ENCODE measurements around the gene SYP. TPM values are rescaled to one million over a fixed set of nuclear protein-coding genes. Genes with fewer than 3 reads are reported as not detected.

The SYP gene
- total and polyA plus RNA-seq, 9 of the 15 experiments (the other 6 are each of a cell fraction or from before 2014, with no cell fraction given): 0.48 to 5.1 (median 2.6) TPM

DNA sequence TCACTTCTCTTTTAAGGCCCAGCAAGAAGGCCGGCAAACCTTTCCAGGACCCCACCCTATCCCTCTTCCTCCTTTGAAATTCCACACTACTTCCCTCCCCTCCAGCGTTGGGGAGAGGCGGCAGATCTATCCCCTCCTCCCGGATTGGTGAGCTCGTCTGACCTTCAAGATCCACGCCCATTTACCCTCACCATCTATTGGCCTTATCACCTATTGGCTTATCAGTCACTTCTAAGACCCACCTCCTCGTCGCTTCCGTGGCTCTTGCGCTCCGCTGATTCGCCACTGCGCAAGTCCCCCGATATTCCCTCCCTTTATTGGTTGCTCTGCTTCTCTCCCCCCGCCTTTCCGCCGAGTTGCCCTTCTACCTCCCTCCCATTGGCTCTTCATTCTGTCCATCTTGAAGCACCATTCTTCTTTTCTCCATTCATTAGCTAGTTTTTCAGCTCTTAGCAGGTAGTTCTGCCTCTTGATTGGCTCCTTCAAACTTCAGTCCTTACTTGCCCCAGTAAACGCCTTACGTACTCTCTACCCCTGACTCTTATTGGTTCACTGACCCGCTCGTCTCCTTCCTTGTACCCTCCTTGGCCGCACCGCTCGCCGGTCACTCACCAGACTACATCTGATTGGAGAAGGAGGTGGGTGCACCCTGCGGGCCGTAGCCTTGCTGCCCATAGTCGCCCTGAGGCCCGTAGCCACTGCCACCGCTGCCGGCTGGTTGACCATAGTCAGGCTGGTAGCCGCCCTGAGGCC is 9.0 kb downstream of the SYP start (continued):
- TF ChIP-seq, protein P1, sequence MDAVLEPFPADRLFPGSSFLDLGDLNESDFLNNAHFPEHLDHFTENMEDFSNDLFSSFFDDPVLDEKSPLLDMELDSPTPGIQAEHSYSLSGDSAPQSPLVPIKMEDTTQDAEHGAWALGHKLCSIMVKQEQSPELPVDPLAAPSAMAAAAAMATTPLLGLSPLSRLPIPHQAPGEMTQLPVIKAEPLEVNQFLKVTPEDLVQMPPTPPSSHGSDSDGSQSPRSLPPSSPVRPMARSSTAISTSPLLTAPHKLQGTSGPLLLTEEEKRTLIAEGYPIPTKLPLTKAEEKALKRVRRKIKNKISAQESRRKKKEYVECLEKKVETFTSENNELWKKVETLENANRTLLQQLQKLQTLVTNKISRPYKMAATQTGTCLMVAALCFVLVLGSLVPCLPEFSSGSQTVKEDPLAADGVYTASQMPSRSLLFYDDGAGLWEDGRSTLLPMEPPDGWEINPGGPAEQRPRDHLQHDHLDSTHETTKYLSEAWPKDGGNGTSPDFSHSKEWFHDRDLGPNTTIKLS (IDR thresholded peaks at IDR 0.05; ENCODE audit: borderline replicate concordance, low read depth): 0 out of 2 replicates have a peak, but pooled peaks have one; percentile 29
- TF ChIP-seq, protein P2, sequence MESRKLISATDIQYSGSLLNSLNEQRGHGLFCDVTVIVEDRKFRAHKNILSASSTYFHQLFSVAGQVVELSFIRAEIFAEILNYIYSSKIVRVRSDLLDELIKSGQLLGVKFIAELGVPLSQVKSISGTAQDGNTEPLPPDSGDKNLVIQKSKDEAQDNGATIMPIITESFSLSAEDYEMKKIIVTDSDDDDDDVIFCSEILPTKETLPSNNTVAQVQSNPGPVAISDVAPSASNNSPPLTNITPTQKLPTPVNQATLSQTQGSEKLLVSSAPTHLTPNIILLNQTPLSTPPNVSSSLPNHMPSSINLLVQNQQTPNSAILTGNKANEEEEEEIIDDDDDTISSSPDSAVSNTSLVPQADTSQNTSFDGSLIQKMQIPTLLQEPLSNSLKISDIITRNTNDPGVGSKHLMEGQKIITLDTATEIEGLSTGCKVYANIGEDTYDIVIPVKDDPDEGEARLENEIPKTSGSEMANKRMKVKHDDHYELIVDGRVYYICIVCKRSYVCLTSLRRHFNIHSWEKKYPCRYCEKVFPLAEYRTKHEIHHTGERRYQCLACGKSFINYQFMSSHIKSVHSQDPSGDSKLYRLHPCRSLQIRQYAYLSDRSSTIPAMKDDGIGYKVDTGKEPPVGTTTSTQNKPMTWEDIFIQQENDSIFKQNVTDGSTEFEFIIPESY (CRISPR knock-in tag; IDR thresholded peaks at IDR 0.05): 0 out of 2 replicates have a peak, but pooled peaks have one; percentile 24
- no peak for TF ChIP-seq BCL6 (CRISPR knock-in tag; IDR thresholded peaks at IDR 0.05)
- TF ChIP-seq CREB1 (IDR thresholded peaks at IDR 0.05): peak; percentile 82
- TF ChIP-seq CREB1 (CRISPR knock-in tag; IDR thresholded peaks at IDR 0.05): peak; percentile 80
- peak; percentile 92 to 94 for TF ChIP-seq NRF1 (conservative IDR thresholded peaks at IDR 0.05 in 1 of 2, IDR thresholded peaks at IDR 0.05 in 1 of 2)
- TF ChIP-seq OTX1 (CRISPR knock-in tag; IDR thresholded peaks at IDR 0.05): no peak
- TF ChIP-seq HOXB6 (CRISPR knock-in tag; IDR thresholded peaks at IDR 0.05; ENCODE audit: borderline replicate concordance): no peak
- TF ChIP-seq TEAD2 (tag; IDR thresholded peaks at IDR 0.05): no peak
- TF ChIP-seq POLR2AphosphoS5 (IDR thresholded peaks at IDR 0.05; ENCODE audit: control insufficient read depth, insufficient read depth, low read depth, low read length): peak; percentile 56
- TF ChIP-seq, protein P3, sequence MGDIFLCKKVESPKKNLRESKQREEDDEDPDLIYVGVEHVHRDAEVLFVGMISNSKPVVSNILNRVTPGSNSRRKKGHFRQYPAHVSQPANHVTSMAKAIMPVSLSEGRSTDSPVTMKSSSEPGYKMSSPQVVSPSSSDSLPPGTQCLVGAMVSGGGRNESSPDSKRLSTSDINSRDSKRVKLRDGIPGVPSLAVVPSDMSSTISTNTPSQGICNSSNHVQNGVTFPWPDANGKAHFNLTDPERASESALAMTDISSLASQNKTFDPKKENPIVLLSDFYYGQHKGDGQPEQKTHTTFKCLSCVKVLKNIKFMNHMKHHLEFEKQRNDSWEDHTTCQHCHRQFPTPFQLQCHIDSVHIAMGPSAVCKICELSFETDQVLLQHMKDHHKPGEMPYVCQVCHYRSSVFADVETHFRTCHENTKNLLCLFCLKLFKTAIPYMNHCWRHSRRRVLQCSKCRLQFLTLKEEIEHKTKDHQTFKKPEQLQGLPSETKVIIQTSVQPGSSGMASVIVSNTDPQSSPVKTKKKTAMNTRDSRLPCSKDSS (IDR thresholded peaks at IDR 0.05; ENCODE audit: low read depth, partially characterized antibody): no peak
- peak; percentile 79 for TF ChIP-seq ESRRA (IDR thresholded peaks at IDR 0.05; ENCODE audit: borderline replicate concordance, low read depth)
